ENCODE measurements around the gene DCC.

DNA sequence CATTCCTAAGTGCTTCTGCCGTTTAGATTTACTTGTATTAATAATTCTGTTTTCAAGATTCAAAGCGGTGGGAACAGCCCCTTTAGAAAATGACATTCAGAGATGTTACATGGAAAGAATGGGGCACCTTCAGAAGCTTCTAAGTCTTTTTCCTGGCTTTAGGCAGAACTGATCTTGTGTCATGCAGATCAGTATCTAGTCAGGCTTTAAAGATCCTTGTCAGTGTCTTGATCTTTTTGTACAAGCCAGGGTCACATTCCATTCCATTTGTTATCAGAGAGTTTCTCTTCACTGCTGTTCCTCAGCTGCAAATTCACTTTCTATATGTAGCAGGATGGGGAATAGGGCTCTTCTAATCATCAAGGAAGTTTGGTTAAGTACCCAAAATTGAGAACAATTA, 275.3 kb downstream of the DCC start:
- TF ChIP-seq EZH2 (IDR thresholded peaks at IDR 0.05) (no peak), POLR2AphosphoS5 (IDR thresholded peaks at IDR 0.05; ENCODE audit: borderline replicate concordance, low read depth, low read length) (no peak)

Measured in SK-N-MC (cell line).